ENCODE results near the gene SMIM22. TPM values are rescaled to one million over a fixed set of nuclear protein-coding genes. Genes with fewer than 3 reads are reported as not detected.

Gene SMIM22
- polyA plus RNA-seq, 3 donors: 6.0 to 12.8 (median 10.9) TPM

- no peak for DNase-seq
Observed at GRCh38 chr16:4790261-4790660, 4.9 kb upstream of the SMIM22 start.

GRCh38 chr16:4790871-4791270, 4.3 kb upstream of the SMIM22 start:
- DNase-seq: no peak

- no peak for DNase-seq
Observed at GRCh38 chr16:4792951-4793513, 2.1 kb upstream of the SMIM22 start.

DNA sequence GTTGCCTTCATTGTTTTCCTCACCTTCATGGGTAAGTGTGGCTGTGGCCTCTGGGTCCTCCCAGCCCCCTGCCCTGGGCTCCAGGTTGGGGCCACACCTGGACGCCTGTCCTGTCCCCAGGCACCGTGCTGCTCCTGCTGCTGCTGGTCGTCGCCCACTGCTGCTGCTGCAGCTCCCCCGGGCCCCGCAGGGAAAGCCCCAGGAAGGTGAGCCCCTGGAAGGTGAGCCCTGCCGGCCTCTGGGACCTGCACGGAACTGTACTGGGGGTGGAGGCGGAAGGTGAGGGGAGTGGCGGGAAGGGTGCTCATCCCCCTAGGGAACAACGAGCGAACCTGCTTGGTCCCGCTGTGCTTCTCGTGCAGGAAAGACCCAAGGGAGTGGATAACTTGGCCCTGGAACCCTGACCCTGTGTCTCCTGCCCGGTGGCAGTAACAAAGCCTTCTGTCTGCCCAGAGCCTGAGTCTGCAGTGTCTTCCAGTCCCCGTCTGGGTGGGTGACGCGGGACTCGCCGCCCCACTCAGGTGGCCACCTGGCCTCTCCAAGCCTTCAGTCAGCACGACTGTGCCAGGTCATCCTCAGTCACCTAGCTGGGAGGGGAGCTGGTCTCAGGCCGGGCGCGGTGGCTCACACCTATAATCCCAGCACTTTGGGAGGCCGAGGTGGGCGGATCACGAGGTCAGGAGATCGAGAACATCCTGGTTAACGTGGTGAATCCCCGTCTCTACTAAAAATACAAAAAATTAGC, 831 bp downstream of the SMIM22 start:
- DNase-seq: no peak

- DNase-seq: no peak
Observed at GRCh38 chr16:4796982-4797804, 2.0 kb downstream of the SMIM22 start.

- no peak for DNase-seq
Observed at GRCh38 chr16:4797805-4798252, 2.7 kb downstream of the SMIM22 start.

DNA sequence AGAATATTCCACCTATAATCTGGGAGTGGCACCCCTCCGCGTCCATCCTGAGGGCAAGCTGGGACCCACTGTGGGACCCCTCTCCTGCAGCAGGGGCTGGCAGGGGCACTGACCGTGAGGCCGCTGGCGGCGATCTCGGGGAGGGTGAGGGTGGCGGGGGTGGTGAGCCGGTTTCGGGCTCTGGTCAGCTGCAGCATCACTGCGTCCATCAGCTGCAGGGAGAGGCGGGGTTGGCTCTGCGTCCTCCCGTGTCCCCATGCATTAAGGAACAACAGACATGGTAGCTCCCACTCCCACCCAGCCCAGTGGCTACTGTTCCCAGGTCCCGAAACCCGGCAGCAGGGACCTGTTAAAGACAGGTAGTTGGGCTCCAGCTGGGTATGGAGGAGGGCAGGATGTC, 3.3 kb downstream of the SMIM22 start:
- DNase-seq: no peak

DNA sequence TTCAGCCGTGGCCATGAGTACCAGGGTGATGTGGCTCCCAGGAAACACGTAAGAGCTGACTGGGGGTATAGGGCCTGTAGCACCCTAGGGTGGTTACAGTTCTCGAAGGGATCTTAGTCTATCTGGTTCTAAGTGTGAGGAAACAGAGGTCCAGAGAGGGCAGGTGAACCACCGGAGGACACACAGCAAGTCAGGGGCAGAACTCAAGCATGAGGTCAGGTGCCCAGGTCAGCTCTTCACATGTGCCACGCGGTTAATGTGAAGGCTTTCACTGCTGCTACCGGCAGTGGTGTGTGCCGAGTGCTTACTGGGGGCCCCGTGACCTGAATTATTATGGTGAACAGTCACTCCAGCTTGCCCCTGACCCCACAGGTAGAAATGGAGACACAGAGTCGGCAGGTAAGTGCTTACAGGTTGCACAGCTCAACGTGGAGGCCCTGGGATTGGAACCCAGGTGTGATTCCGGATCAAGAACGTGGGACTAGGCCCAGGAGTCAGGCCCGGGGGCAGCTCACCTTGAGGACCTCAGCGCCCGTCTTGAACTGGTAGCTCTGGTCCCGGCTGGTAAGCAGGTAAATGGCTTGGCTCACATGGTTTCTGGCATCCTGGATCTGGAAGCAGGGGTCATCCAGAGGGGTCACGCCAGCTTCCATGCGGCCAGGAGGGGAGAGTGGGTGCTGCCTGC, 4.1 kb downstream of the SMIM22 start:
- no peak for DNase-seq

DNA sequence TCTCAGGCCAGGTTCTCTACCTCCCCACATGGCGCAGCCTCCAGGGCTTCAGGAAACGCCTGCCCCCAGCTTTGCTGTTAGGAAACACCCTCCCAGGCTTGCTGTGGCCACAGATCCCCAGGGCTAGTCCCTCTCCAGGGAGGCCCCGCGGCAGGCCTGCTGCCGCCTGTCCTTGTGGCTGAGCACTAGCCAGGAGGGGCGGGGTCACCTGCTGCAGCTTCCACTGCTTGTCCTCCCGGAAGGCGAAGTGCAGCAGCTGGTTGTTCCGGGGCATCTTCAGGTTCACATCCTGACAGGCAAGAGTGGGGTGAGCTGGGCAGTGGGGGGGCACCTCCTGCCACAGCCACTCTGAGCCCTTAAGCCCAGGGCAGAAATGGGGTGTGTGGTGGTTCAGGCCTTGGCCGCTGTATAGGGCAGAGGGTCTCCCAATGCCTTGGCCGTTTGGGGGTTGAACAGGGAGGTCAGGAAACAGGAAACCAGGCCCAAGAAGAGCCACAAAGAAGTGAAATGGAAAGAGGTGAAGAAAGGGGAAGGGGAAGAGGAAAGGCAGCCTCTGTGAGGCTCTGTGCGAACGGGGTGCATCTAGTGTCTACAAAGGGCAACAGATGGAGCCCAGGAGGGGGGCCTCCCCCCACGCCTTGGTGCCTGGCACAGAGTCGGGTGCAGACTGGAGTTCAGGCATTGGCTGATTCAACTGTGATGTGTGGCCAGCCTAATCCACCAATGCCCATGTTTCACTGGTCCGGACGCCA, 5.3 kb downstream of the SMIM22 start:
- DNase-seq: no peak

DNA sequence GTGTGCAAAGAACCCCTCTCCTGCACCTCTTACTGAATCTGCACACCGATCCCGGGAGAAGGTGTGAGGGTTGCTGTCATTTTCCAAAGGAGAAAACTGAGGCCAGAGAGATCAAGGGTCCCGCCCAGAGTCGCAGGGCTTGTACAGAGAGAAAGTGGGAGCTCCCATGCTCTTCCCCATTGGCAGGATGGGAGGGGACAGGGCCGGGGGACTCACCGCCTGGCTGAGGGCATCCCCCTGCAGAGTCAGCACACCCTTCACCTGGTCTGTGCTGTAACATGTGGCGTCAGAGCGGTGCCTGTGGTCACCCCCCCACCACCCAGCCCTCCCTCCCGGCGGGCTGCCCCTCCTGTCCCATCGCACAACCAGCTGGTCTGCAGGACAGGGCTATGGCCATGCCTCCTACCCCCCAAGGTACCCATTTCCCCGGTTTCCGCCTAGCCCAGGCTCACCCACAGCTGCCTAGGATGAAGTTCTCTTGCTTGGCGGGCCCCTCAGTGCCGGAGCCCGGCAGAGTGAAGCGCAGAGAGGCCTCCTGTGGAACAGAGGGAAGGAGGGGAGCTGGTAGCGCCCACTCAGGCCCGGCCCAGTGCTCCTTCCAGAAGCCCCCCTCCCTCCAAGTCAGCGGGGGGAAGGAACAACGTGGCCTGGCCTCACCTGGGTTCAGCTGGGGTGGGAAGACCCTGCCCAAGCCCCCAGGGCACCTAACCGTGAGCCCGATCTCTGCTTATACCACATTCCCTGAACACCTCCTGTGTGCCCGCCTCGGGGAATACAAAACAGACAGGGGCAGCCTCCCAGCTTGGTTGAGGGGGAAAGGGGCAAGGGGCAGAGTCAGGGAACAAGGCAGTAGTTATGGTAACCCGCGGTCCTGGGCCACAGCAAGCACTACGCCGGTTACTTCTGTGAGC, 6.1 kb downstream of the SMIM22 start:
- DNase-seq: no peak

GRCh38 chr16:4801962-4802658, 6.9 kb downstream of the SMIM22 start, which contains the start of gene ROGDI:
Gene ROGDI, minus strand, starts transcription at chr16:4802633. Its CDS starts 62 bp downstream, at chr16:4802571.
- DNase-seq: peak; percentile 80

DNA sequence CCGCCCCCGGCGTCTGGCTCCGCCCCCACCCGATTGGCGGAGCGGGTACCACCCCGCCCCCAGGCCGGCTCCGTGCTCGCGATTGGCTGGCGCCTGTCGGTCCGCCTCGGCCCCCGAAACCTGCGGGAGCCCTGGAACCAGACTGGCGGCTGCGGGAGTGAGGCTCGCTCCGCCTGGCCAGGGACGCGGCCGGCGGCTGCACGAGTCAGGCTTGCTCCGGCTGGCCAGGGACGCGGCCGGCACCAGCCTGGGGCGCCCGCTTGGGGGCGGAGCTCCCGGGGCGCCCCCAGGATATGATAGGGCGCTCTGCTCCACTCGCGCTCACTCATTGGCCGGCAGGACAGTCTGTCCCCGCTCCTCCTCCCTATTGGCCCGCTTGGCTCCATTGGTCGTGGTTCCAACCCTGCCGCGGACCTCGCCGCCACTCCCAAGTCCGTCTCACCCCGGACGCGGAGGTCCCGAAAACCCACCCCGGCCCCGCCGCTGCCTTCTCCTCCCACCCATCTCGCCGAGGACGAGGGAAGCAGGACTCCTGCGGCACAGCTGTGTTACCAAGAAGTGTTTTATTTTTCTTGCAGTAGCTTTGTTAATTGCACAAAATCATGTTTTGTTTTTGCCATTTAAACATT, 7.6 kb downstream of the SMIM22 start:
- DNase-seq: peak; percentile 92

- DNase-seq: no peak
Observed at GRCh38 chr16:4803401-4803844, 8.3 kb downstream of the SMIM22 start.

DNA sequence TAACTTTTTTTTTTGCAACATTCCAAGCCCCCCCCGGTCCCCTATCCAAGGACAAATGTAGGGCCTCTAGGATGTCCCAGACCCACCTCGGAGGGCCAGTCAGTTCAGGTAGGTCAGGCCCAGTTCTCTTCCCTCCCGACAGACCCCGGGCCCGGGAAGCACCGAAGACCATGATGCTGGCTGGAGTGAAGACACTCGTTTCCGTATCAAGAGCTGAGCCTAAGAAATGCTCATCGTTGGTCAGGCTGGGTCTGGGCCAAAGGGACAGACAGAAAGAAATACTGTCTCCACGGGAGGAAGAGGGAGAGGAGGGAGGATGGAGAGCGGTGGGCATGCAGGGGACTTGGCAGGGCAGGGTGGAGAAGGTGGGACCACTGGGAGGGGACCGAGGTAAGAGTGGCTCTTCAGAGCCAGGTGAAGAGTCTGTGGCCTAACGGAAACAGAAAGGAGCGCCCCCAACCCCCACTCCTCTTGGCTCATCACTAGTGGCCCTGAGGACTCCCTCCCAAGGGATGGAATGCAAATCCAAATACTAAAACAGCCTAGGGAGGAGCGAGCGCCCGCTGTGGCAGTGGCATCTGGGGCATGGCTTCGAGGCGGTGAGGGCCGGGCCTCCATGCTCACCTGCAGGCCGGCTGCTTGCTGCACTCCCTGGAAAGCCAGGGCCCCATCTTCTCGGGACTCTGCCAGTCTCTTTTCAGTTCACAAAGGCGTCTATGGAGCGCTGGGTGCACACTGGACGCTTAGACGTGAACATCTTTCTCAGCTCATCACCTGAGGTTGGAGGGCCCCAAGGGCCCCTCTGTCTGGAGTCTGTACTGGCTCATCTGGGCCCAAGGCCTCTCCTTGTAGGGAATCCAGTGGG, 9.0 kb downstream of the SMIM22 start:
- no peak for DNase-seq

- no peak for DNase-seq
Observed at GRCh38 chr16:4805231-4805630, 10.1 kb downstream of the SMIM22 start.

DNA sequence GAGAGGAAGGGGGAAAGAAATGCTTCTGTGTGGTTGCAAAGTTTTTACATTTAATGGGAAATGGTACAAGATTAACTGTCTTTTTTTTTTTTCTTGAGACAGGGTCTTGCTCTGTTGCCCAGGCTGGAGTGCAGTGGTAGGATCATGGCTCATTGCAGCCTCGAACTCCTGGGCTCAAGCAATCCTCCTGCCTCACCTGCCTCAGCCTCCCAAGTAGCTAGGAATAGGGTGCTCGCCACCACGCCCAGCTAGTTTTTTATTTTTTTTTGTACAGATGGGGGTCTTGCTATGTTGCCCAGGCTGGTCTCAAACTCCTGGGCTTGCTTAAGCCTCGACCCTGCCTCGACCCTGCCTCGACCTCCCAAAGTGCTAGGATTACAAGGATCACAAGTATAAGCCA, 11.1 kb downstream of the SMIM22 start:
- no peak for DNase-seq

- no peak for DNase-seq
Observed at GRCh38 chr16:4811242-4811641, 16.1 kb downstream of the SMIM22 start.

- no peak for DNase-seq
Observed at GRCh38 chr16:4811773-4812172, 16.6 kb downstream of the SMIM22 start.
